ENCODE measurements around the gene BCLAF1. TPM values are rescaled to one million over a fixed set of nuclear protein-coding genes. Genes with fewer than 3 reads are reported as not detected.
A peak's percentile ranks its signal among the peaks of the same experiment; 100 is the strongest.

Gene BCLAF1
- total RNA-seq, 1 donor from 2014 or later = 53.2 TPM

DNA sequence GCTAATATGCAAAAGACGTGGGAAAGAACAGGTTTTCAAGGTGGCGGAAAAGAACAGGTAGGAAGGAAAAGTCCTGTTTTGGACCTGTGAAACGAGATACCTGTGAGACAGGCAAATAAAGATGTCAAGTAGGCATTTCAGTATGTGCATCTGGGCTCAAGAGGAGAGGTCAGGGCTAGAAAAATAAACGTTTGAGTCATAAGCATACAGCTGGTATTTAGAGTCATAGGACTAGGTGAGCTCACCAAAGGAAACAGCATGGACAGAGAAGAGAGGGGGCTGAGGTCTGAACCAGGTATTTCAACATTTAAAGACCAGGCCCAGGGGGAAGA is 54.4 kb downstream of the BCLAF1 start:
- TF ChIP-seq, protein P1, sequence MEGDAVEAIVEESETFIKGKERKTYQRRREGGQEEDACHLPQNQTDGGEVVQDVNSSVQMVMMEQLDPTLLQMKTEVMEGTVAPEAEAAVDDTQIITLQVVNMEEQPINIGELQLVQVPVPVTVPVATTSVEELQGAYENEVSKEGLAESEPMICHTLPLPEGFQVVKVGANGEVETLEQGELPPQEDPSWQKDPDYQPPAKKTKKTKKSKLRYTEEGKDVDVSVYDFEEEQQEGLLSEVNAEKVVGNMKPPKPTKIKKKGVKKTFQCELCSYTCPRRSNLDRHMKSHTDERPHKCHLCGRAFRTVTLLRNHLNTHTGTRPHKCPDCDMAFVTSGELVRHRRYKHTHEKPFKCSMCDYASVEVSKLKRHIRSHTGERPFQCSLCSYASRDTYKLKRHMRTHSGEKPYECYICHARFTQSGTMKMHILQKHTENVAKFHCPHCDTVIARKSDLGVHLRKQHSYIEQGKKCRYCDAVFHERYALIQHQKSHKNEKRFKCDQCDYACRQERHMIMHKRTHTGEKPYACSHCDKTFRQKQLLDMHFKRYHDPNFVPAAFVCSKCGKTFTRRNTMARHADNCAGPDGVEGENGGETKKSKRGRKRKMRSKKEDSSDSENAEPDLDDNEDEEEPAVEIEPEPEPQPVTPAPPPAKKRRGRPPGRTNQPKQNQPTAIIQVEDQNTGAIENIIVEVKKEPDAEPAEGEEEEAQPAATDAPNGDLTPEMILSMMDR (IDR thresholded peaks at IDR 0.05; ENCODE audit: borderline replicate concordance) = no peak

DNA sequence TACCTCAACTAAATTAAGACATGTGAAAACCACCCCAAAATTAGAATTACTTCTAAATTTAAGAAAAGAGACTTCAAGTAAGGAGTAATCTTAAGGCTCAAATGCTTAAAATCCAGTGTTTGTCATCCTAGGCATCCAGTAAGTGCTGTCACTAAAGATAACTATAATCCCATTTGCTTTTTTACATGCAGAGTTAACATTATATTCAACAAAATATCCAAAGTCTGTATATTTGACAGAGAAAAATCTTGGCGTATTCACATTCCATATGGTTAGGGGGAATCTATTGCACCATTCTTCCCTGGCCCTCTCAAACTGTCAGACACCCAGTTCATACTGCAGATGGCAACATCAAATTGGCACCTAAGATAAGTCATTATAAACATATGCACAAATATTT is 56.9 kb downstream of the BCLAF1 start:
- intact Hi-C loops (cut with micrococcal nuclease) = no loop called here
- Histone ChIP-seq H3K4me3 (no peak overlapping the region), H3K9me3 (replicated peaks) (no peaks in the 10 kb centered on the region), H3K4me1 (no peaks in the 10 kb centered on the region), H3K27me3 (ENCODE audit: low read depth) (no peaks in the 10 kb centered on the region), H3K36me3 (no peaks in the 10 kb centered on the region), H3K27ac (replicated peaks) (no peak overlapping the region)
- DNase-seq = no peak
- TF ChIP-seq, protein P1 (IDR thresholded peaks at IDR 0.05; ENCODE audit: borderline replicate concordance) = no peak

More for the DNA sequence above, 54.4 kb downstream of the BCLAF1 start:
- intact Hi-C loops (cut with micrococcal nuclease) = no loop called here
- no peak for DNase-seq
- Histone ChIP-seq H3K36me3 (no peaks in the 10 kb centered on the region), H3K9me3 (replicated peaks) (no peaks in the 10 kb centered on the region), H3K27me3 (ENCODE audit: low read depth) (no peaks in the 10 kb centered on the region), H3K4me1 (no peaks in the 10 kb centered on the region), H3K27ac (replicated peaks) (no peak overlapping the region), H3K4me3 (no peak overlapping the region)

DNA sequence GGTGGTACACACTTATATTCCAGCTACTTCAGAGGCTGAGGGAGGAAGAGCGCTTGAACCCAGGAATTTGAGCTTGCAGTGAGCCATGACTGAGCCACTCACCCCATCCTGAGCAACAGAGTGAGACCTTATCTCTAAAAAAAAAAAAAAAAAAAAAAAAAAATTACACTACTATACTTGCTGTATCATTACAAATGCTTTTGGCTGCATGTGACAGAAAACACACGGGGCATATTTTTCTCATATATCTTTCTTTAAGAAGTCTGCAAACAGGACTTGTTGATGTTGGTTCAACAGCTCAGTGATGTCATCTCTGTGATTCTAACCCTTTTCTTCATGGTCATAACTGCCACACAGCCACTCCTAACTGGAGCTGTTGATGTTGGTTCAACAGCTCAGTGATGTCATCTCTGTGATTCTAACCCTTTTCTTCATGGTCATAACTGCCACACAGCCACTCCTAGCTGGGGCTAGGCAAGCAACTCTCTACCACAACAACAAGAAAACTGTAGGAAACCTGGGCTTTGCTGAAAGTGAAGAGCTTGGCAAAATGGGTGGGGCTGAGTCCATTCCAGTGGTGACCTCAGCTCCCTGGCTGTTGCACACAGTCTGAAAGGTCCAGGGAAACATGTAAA is 59.3 kb downstream of the BCLAF1 start:
- H3K4me3 ChIP-seq = no peak overlapping the region
- H3K4me1 ChIP-seq = peaks cover 7% of the 10 kb centered on the region
- no peaks in the 10 kb centered on the region for H3K36me3 ChIP-seq
- H3K9me3 ChIP-seq (replicated peaks) = no peaks in the 10 kb centered on the region
- no peaks in the 10 kb centered on the region for H3K27me3 ChIP-seq (ENCODE audit: low read depth)
- no peak for DNase-seq
- TF ChIP-seq, protein P1 (IDR thresholded peaks at IDR 0.05; ENCODE audit: borderline replicate concordance) = no peak
- intact Hi-C loops (cut with micrococcal nuclease) = no loop called here
- no peak overlapping the region for H3K27ac ChIP-seq (replicated peaks)

DNA sequence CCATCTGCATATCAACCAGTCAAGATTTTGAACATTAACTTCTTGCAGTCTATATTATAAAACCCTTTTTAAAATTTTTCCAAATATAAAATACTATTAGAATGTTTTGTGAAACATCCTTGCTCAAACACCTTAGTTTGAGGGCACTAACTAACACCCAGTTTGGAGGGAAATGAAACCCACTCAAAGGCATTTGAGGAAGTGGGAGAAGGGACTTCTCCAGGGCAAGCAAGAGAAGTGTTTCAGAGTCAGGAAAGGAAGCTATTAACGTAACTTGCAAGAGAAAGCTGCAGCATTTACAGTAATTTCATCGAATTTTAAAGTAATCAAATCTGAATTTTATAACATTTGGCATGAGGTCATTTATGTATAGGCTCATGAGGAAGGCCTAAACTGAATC is 60.8 kb downstream of the BCLAF1 start:
- intact Hi-C loops (cut with micrococcal nuclease) = loop anchor here (5.0 kb wide), 1 partner anchor 197 kb away; no protein-coding TSS in a partner anchor
- H3K27ac ChIP-seq (replicated peaks) = no peak overlapping the region

GRCh38 chr6:136226674-136227377 is 62.8 kb downstream of the BCLAF1 start:
- intact Hi-C loops (cut with micrococcal nuclease) = loop anchor here (5.0 kb wide), 1 partner anchor 195 kb away; no protein-coding TSS in a partner anchor
- DNase-seq = no peak
- TF ChIP-seq, protein P1 (IDR thresholded peaks at IDR 0.05; ENCODE audit: borderline replicate concordance) = no peak
- Histone ChIP-seq H3K27me3 (ENCODE audit: low read depth) (no peaks in the 10 kb centered on the region), H3K9me3 (replicated peaks) (no peaks in the 10 kb centered on the region), H3K36me3 (no peaks in the 10 kb centered on the region), H3K27ac (replicated peaks) (peak overlapping the region; percentile 5), H3K4me1 (peaks cover 7% of the 10 kb centered on the region), H3K4me3 (peak overlapping the region; percentile 43)

More for the DNA sequence above, 60.8 kb downstream of the BCLAF1 start:
- H3K4me3 ChIP-seq = no peak overlapping the region
- DNase-seq = no peak
- no peaks in the 10 kb centered on the region for H3K9me3 ChIP-seq (replicated peaks)
- peaks cover 7% of the 10 kb centered on the region for H3K4me1 ChIP-seq
- no peaks in the 10 kb centered on the region for H3K27me3 ChIP-seq (ENCODE audit: low read depth)
- TF ChIP-seq, protein P1 (IDR thresholded peaks at IDR 0.05; ENCODE audit: borderline replicate concordance) = no peak
- H3K36me3 ChIP-seq = no peaks in the 10 kb centered on the region
